Astrocyte (in vitro differentiated cells and primary cell): ENCODE data around the gene GATB. TPM values are rescaled to one million over a fixed set of nuclear protein-coding genes. Genes with fewer than 3 reads are reported as not detected.

Experiments
- DNase-seq: peaks from one replicate; pipeline ENCODE4 v3.0.0-alpha.2; 2010; ENCODE audit warnings: low read depth
- FAIRE-seq: peaks from 2 replicates; lab custom pipeline; 2011; peaks lifted over from hg19 to GRCh38; lab: Jason Lieb, UNC
- H2AFZ ChIP-seq: 2 replicates; pipeline ENCODE4 v1.6.0; 2012; ENCODE audit warnings: low read depth, low read length, inconsistent platforms
- H3K27ac ChIP-seq: 2 replicates; pipeline ENCODE4 v1.5.1; 2011; ENCODE audit warnings: low read depth, low read length, inconsistent platforms
- H3K27me3 ChIP-seq: 2 replicates; pipeline ENCODE4 v1.6.0; 2011; ENCODE audit warnings: low read length, inconsistent platforms; ENCODE audit not compliant: insufficient read depth
- H3K36me3 ChIP-seq: 2 replicates; pipeline ENCODE4 v1.5.1; 2011; ENCODE audit warnings: low read length, inconsistent platforms; ENCODE audit not compliant: insufficient read depth
- H3K4me1 ChIP-seq: 2 replicates; pipeline ENCODE4 v1.5.1; 2011; ENCODE audit warnings: low read length, inconsistent platforms; ENCODE audit not compliant: insufficient read depth
- H3K4me2 ChIP-seq: 2 replicates; pipeline ENCODE4 v1.6.0; 2012; ENCODE audit warnings: low read length, inconsistent platforms
- H3K4me3 ChIP-seq: 2 replicates; pipeline ENCODE4 v1.5.1; 2011; ENCODE audit warnings: low read depth, mild to moderate bottlenecking, low read length, inconsistent platforms; ENCODE audit not compliant: insufficient read depth
- H3K79me2 ChIP-seq: 2 replicates; pipeline ENCODE4 v1.6.0; 2012; ENCODE audit warnings: mild to moderate bottlenecking, low read length, inconsistent platforms; ENCODE audit not compliant: insufficient read depth
- H3K9ac ChIP-seq: 2 replicates; pipeline ENCODE4 v1.6.0; 2012; ENCODE audit warnings: mild to moderate bottlenecking, low read length, inconsistent platforms
- H3K9me3 ChIP-seq: 2 replicates; pipeline ENCODE4 v1.5.1; 2012; ENCODE audit warnings: low read depth, mild to moderate bottlenecking, low read length, inconsistent platforms; ENCODE audit not compliant: insufficient read depth
- H4K20me1 ChIP-seq: 2 replicates; pipeline ENCODE4 v1.6.0; 2012; ENCODE audit warnings: low read length, inconsistent platforms; ENCODE audit not compliant: insufficient read depth
- H3K27ac Mint-ChIP-seq: one replicate; pipeline ENCODE4 v1.8.0; 2021; ENCODE audit warnings: mild to moderate bottlenecking, mixed read lengths; ENCODE audit not compliant: unreplicated experiment
- H3K27me3 Mint-ChIP-seq: one replicate; pipeline ENCODE4 v1.8.0; 2021; ENCODE audit warnings: low read depth, mixed read lengths; ENCODE audit not compliant: unreplicated experiment
- H3K36me3 Mint-ChIP-seq: one replicate; pipeline ENCODE4 v1.8.0; 2021; ENCODE audit warnings: low read depth, mixed read lengths; ENCODE audit not compliant: unreplicated experiment
- H3K4me1 Mint-ChIP-seq: one replicate; pipeline ENCODE4 v1.8.0; 2021; ENCODE audit warnings: low read depth, mixed read lengths; ENCODE audit not compliant: unreplicated experiment
- H3K4me3 Mint-ChIP-seq: one replicate; pipeline ENCODE4 v1.8.0; 2021; ENCODE audit warnings: mild to moderate bottlenecking, moderate library complexity, mixed read lengths; ENCODE audit not compliant: unreplicated experiment
- H3K9me3 Mint-ChIP-seq: one replicate; pipeline ENCODE4 v1.8.0; 2021; ENCODE audit warnings: mild to moderate bottlenecking, mixed read lengths; ENCODE audit not compliant: unreplicated experiment
- CTCF ChIP-seq: IDR thresholded peaks from 2 replicates; pipeline ENCODE4 v1.5.1; 2011; ENCODE audit warnings: low read depth, mild to moderate bottlenecking, inconsistent platforms, low read length, moderate library complexity; ENCODE audit not compliant: insufficient read depth
- EZH2 ChIP-seq: IDR thresholded peaks from 2 replicates; pipeline ENCODE4 v1.6.1; 2012; ENCODE audit warnings: mild to moderate bottlenecking, low read length, inconsistent platforms; ENCODE audit not compliant: insufficient read depth
- total RNA-seq: library from RNA; stranded (reverse); gene quantifications from 2 replicates; pipeline ENCODE4 v1.2.1, GENCODE V29; 2021

The GATB gene
- total RNA-seq, 1 donor from 2014 or later: 20.8 TPM

GRCh38 chr4:151640381-151640780, 120.4 kb downstream of the GATB start:
- Histone ChIP-seq H3K4me3 (no peak overlapping the region), H3K9ac (no peak overlapping the region), H4K20me1 (no peaks in the 10 kb centered on the region), H3K79me2 (no peaks in the 10 kb centered on the region), H3K27ac (no peak overlapping the region), H3K4me2 (no peak overlapping the region), H2AFZ (no peak overlapping the region), H3K36me3 (no peaks in the 10 kb centered on the region), H3K9me3 (no peaks in the 10 kb centered on the region), H3K4me1 (no peaks in the 10 kb centered on the region), H3K27me3 (no peaks in the 10 kb centered on the region)
- Mint-ChIP-seq H3K27me3 (no peaks in the 10 kb centered on the region), H3K4me3 (no peak overlapping the region), H3K9me3 (no peaks in the 10 kb centered on the region), H3K27ac (no peak overlapping the region), H3K4me1 (peaks cover 6% of the 10 kb centered on the region), H3K36me3 (no peaks in the 10 kb centered on the region)
- no peak for DNase-seq
- no peak for FAIRE-seq
- no peak for TF ChIP-seq CTCF
- no peak for TF ChIP-seq EZH2

GRCh38 chr4:151638295-151638858, 122.4 kb downstream of the GATB start:
- peaks cover 6% of the 10 kb centered on the region for H3K4me1 Mint-ChIP-seq
- Histone ChIP-seq H3K4me1 (no peaks in the 10 kb centered on the region), H3K27me3 (no peaks in the 10 kb centered on the region), H2AFZ (no peak overlapping the region), H3K4me2 (no peak overlapping the region), H3K36me3 (no peaks in the 10 kb centered on the region), H3K79me2 (no peaks in the 10 kb centered on the region), H3K4me3 (no peak overlapping the region), H3K27ac (no peak overlapping the region), H3K9me3 (no peaks in the 10 kb centered on the region), H3K9ac (no peak overlapping the region), H4K20me1 (no peaks in the 10 kb centered on the region)
- FAIRE-seq (no peak), DNase-seq (no peak)
- H3K4me3 Mint-ChIP-seq: no peak overlapping the region
- H3K9me3 Mint-ChIP-seq: no peaks in the 10 kb centered on the region
- H3K27me3 Mint-ChIP-seq: no peaks in the 10 kb centered on the region
- no peak for TF ChIP-seq EZH2
- TF ChIP-seq CTCF: no peak
- no peak overlapping the region for H3K27ac Mint-ChIP-seq
- H3K36me3 Mint-ChIP-seq: no peaks in the 10 kb centered on the region

GRCh38 chr4:151631349-151631748, 129.5 kb downstream of the GATB start:
- DNase-seq (no peak), FAIRE-seq (no peak)
- no peaks in the 10 kb centered on the region for H3K4me1 ChIP-seq
- no peaks in the 10 kb centered on the region for H3K79me2 ChIP-seq
- no peaks in the 10 kb centered on the region for H3K9me3 ChIP-seq
- no peak overlapping the region for H2AFZ ChIP-seq
- Mint-ChIP-seq H3K4me3 (no peak overlapping the region), H3K36me3 (no peaks in the 10 kb centered on the region), H3K27ac (no peak overlapping the region), H3K9me3 (no peaks in the 10 kb centered on the region), H3K4me1 (no peaks in the 10 kb centered on the region), H3K27me3 (no peaks in the 10 kb centered on the region)
- no peak overlapping the region for H3K27ac ChIP-seq
- no peaks in the 10 kb centered on the region for H4K20me1 ChIP-seq
- no peak overlapping the region for H3K9ac ChIP-seq
- no peak overlapping the region for H3K4me2 ChIP-seq
- no peaks in the 10 kb centered on the region for H3K27me3 ChIP-seq
- TF ChIP-seq EZH2 (no peak), CTCF (no peak)
- no peak overlapping the region for H3K4me3 ChIP-seq
- H3K36me3 ChIP-seq: no peaks in the 10 kb centered on the region
